HG02884 (cell line): Measurements from ENCODE around the gene JTB.

Source experiments
- ATAC-seq: cut with Tn5 transposase; IDR thresholded peaks from one replicate; pipeline ENCODE4 v1.9.1; 2021; ENCODE audit warnings: mild to moderate bottlenecking, moderate library complexity; ENCODE audit not compliant: unreplicated experiment

JTB gene

DNA sequence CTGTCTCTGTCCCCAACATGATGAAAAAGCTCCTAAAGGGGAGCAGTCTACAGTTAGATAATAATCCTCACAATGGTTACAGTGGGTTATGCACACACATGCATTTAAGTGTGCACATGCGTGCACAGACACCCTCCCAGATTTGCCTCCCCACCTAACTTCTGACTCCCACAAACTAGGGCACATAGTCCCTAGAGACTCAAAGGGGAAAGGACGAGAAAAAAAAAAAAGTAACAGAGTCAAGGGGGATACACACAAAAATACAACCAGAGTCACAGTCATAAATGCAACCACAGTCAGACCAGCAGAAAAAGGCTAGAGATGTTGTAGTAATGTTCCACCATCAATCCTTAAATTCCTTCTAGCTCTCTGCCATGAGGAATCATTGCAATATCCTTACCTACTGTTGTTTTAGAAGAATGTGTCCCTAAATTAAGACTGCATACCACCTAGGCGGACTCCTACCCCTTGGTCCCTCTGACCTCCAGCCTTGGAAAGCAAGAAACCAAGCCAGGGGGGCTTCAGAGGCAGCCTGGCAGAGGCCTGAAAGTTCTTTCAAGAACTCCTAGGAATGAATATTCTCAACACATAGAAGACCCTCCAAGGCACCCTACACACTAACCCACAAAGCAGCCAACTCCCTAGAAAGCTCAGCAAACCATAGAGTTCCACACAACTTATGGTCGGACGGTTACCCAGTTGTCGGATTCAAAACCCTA lies 20.3 kb downstream of the JTB start:
- ATAC-seq: no peak

GRCh38 chr1:153954826-153955225 lies 22.6 kb downstream of the JTB start:
- ATAC-seq: no peak

DNA sequence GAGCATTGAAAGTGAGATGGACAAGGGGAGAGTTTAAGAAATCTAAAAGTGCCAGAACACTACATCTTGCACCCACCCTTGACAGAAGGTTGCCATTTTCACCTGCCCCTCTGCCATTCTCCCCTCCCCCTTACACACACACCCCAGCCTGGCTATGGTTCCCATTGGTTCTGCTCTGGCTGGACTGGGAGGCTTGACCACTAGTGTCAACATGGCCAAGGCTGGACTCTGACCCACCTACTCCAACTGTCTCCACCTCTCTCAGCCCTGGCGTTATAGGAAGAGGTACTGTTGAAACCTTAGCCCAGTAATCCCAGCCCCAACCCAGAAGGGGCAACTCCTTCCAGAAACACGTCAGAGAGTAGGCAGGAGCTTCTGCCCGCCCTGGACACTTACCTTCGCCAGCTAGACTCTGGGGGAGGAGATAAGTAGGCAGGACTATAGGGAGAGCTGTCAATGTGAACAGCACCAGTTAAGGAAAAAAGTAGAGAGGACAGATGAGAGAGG lies 23.6 kb downstream of the JTB start:
- ATAC-seq: no peak

- ATAC-seq: no peak
Measured at GRCh38 chr1:153951801-153952200, 25.7 kb downstream of the JTB start.

- ATAC-seq: no peak
Measured at GRCh38 chr1:153951183-153951582, 26.3 kb downstream of the JTB start.

DNA sequence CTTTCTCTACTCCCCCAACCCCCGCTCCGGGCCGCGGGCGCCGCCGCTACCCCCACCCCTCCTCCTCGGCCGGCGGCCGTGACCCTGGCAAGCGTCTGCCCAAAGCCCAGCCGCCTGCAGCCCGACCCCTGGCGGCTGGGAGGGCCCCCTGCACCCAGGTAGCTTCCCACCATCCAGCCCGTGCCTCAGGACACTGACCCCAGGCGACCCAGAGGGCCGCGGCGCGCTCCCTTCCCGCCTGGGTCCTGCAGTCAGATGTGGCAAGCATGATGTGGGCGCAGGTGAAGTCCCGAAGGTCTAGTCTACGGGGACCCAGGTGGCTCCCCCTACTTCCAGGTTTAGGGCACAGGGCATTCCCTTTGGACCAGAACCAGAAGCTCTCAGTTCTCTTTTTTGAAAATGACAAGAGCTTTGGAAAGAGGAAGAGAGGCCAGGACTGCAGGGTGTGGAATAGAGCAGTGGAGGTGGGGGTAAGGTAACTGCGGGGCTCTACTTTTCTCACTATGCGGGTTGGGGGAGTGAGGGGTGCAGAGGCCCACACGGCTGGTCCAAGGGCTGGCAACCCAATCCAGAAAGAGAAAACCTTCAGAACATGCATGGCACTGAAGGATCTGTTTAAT lies 30.7 kb downstream of the JTB start, which contains the start of gene DENND4B:
TSS of gene DENND4B (minus strand) at position 97 of the 620 bp plus-strand sequence. CDS start 2,344 bp downstream, outside the sequence.
- peak; percentile 56 for ATAC-seq

- peak; percentile 65 for ATAC-seq
Measured at GRCh38 chr1:153945795-153946621, 31.5 kb downstream of the JTB start.

GRCh38 chr1:153945131-153945794 lies 32.2 kb downstream of the JTB start:
- ATAC-seq: no peak

DNA sequence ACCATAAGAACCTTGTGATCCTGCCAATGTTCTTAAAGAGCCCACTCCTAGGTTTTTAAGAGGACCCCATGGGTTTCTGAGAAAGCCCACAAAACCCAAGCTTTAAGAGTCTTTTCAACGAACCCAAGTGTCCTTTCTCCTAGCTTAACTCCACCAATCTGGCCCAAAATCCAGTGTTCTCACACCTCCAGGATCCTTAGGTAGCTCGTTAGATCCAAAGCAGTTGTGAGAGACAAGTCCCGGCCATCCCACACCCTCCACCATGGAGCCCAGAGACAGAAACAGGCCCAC lies 32.7 kb downstream of the JTB start:
- no peak for ATAC-seq

DNA sequence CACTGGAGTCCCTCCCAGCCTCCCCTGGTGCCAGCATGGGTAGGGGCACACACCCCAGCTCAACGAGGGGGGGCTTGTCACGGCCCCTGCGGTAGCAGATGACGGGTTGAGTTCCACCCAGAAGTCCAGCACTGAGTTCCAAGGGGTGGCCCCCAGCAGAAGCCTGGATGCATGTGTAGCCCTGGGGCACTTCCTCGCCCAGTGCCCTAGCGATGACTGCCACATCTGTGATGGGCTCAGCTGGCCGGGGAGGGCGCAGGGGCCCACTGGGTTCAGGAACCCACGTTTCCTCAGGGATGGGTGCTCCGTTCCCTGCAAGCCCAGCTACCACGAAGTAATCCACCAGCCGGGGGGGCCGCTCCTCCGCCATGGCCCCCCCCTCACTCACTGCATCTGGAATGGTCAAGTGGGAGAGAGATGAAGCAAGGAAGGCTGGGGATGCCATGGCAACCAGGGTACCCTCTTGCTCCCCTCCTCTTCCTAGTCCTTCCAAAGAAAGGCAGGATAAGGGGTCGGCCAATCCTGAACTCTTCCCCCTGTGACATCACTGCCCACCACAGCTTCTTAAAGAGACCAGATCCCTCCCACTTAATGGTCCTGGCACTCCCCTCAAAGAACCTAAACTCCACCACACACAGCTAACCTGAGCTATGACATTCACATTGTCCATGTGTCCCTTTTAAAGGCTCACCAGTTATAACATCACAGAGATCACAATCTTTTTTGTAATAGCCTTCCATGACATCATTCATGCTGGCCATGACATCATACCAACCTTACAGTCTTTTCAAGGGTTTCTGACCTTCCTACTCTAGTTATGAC lies 33.3 kb downstream of the JTB start:
- no peak for ATAC-seq

- no peak for ATAC-seq
Measured at GRCh38 chr1:153942766-153943549, 34.5 kb downstream of the JTB start.

GRCh38 chr1:153941826-153942725 lies 35.4 kb downstream of the JTB start:
- no peak for ATAC-seq

GRCh38 chr1:153940756-153941155 lies 36.7 kb downstream of the JTB start:
- no peak for ATAC-seq

DNA sequence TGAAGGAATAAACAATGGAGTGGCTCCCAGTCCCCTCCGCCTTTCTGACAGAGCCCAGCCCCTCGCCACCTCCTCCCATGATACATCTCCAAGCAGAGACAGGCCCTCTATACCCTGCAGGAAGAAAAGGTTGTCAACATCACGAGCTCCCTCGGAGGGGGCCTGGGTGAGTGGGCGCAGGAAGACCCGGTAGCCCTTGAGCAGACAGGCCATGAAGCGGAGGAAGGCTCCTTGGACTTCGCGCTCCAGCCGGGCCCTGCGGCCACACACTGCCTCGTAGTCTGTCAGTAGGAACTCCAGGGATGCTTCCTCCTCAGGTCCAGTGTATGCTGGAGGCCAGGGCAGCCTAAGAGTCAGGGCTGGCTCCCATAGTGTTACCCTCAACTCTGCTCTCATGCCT lies 38.0 kb downstream of the JTB start:
- ATAC-seq: no peak

GRCh38 chr1:153938996-153939395 lies 38.5 kb downstream of the JTB start:
- ATAC-seq: no peak

- ATAC-seq: no peak
Measured at GRCh38 chr1:153937331-153937730, 40.1 kb downstream of the JTB start.

GRCh38 chr1:153936011-153936802 lies 41.3 kb downstream of the JTB start:
- no peak for ATAC-seq

DNA sequence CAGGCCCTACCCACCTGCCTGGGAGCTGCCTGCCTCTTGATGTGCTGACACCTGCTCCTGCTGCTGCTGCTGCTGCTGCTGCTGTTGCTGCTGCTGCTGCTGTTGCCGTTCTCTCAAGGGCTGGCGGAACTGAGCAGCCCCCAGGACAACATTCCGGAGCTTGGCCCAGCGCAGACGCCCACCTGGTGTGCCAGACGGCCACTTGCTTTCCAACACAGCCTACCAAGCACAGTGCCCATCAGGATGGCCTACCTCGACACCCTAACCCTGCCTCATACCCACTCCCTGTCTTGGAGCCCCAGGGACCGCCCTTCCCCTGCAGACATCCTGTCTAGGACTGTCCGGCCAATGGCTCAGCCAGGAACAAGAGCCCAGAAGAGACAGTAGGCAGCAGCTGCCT lies 42.7 kb downstream of the JTB start:
- ATAC-seq: no peak
